GM23338 (cell line): Measurements from ENCODE around the gene KCNK5.

ENCODE experiments used
- CREB1 ChIP-seq: fragments of 250-450 bp; sonication (Bioruptor Pico); IDR thresholded peaks from 2 replicates; pipeline ENCODE4 v1.5.0; 2020; ENCODE audit warnings: low read depth, mild to moderate bottlenecking, moderate library complexity
- ETS1 ChIP-seq: IDR thresholded peaks from 2 replicates; pipeline ENCODE4 v1.6.1; 2016; ENCODE audit warnings: antibody characterized with exemption
- EZH2 ChIP-seq: fragments of 200-600 bp; sonication (generic); IDR thresholded peaks from one replicate; pipeline ENCODE4 v1.8.0; 2017; ENCODE audit warnings: antibody characterized with exemption, mild to moderate bottlenecking, low read depth; ENCODE audit not compliant: unreplicated experiment
- EZH2phosphoT487 ChIP-seq: fragments of 200-600 bp; sonication (generic); IDR thresholded peaks from one replicate; pipeline ENCODE4 v1.8.1; 2018; ENCODE audit warnings: antibody characterized with exemption; ENCODE audit not compliant: unreplicated experiment
- JUNB ChIP-seq: IDR thresholded peaks from one replicate; pipeline ENCODE4 v1.6.1; 2016; ENCODE audit warnings: antibody characterized with exemption; ENCODE audit not compliant: unreplicated experiment
- POLR2AphosphoS5 ChIP-seq: IDR thresholded peaks from 2 replicates; pipeline ENCODE4 v1.6.1; 2016; ENCODE audit warnings: antibody characterized with exemption, low read depth
- REST ChIP-seq: IDR thresholded peaks from one replicate; pipeline ENCODE4 v1.6.1; 2018; ENCODE audit warnings: antibody characterized with exemption; ENCODE audit not compliant: unreplicated experiment
- STAT1 ChIP-seq: IDR thresholded peaks from one replicate; pipeline ENCODE4 v1.6.1; 2016; ENCODE audit warnings: antibody characterized with exemption; ENCODE audit not compliant: unreplicated experiment
- ZNF114 ChIP-seq: fragments of 250-450 bp; sonication (Bioruptor Pico); IDR thresholded peaks from 2 replicates; pipeline ENCODE4 v1.5.0; 2020; ENCODE audit warnings: mild to moderate bottlenecking, moderate library complexity
- ZNF331 ChIP-seq: fragments of 250-450 bp; sonication (Bioruptor Pico); IDR thresholded peaks from 2 replicates; pipeline ENCODE4 v1.5.0; 2020; ENCODE audit warnings: low read depth, mild to moderate bottlenecking, moderate library complexity
- TF ChIP-seq, protein P1 (sequence below), 2 experiments: fragments of 200-600 bp in 1 of 2; sonication (generic) in 1 of 2; conservative IDR thresholded peaks; 2 replicates each; pipeline versions ENCODE4 v1.5.1 to v1.6.1; 2016 to 2017; ENCODE audit warnings: antibody characterized with exemption in 2 of 2, low read depth in 2 of 2, mild to moderate bottlenecking in 2 of 2, moderate library complexity in 1 of 2

DNA sequence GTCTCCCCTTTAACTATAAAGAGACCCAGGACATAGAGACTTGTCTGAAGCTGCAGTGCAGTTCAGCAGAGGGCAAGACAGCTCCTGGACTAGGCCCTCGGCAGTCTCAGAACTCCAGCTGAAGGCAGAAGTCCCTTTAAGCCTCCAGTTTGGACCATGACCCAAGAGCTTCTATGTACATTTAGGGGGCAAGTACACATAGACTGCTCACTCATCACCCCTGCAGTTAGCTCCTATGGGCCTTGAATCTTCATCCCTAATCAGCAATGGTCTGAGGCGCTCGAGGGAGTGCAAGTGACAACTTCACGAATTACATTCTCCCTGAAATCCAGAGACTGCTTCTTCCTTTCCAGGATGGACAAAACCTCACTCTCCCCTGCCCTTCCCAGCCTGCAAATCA, 47.4 kb downstream of the KCNK5 start:
- TF ChIP-seq, protein P1, sequence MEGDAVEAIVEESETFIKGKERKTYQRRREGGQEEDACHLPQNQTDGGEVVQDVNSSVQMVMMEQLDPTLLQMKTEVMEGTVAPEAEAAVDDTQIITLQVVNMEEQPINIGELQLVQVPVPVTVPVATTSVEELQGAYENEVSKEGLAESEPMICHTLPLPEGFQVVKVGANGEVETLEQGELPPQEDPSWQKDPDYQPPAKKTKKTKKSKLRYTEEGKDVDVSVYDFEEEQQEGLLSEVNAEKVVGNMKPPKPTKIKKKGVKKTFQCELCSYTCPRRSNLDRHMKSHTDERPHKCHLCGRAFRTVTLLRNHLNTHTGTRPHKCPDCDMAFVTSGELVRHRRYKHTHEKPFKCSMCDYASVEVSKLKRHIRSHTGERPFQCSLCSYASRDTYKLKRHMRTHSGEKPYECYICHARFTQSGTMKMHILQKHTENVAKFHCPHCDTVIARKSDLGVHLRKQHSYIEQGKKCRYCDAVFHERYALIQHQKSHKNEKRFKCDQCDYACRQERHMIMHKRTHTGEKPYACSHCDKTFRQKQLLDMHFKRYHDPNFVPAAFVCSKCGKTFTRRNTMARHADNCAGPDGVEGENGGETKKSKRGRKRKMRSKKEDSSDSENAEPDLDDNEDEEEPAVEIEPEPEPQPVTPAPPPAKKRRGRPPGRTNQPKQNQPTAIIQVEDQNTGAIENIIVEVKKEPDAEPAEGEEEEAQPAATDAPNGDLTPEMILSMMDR (conservative IDR thresholded peaks at IDR 0.05; ENCODE audit: low read depth in 2 of 2): no peak
- TF ChIP-seq EZH2 (no peak), ETS1 (no peak), JUNB (no peak), REST (no peak), POLR2AphosphoS5 (no peak), EZH2phosphoT487 (no peak), STAT1 (no peak), ZNF331 (CRISPR knock-in tag) (no peak), CREB1 (no peak), ZNF114 (CRISPR knock-in tag) (no peak)
